MM.1S (cell line): ENCODE measurements around the gene EPN2.

ENCODE experiments used
- EZH2 ChIP-seq: fragments of 300-600 bp; sonication (generic); optimal IDR thresholded peaks from 2 replicates; pipeline ENCODE3; 2017; ENCODE audit warnings: low read depth, mild to moderate bottlenecking, antibody characterized with exemption, low read length, mixed read lengths
- EZH2phosphoT487 ChIP-seq: fragments of 300-600 bp; sonication (generic); IDR thresholded peaks from 2 replicates; pipeline ENCODE4 v1.6.1; 2018; ENCODE audit warnings: antibody characterized with exemption, low read length
- TF ChIP-seq, protein P1 (sequence below): fragments of 300-600 bp; sonication (generic); IDR thresholded peaks from 2 replicates; pipeline ENCODE4 v1.5.1; 2016; ENCODE audit warnings: antibody characterized with exemption, low read length, mixed read lengths

DNA sequence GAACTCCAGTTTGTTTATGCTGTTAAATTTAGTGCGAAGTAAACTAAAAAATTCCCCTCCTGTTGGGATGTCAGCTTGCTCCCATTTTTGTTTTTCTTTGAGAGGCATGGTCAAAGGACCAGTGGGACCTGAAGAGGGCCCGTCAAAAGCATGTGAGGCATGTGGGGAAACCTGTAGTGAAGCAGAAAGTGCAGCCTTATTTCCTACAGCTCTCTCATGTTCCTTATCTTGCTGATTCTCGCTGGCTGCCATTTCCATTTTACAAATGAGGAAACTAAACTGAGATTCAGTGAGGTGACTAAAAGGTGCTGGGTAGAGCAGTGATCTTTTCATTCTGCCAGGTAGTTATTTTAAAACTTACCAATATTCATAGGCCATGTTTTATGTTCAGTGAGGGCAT lies 27.1 kb downstream of the EPN2 start:
- TF ChIP-seq EZH2 (no peak), EZH2phosphoT487 (no peak)
- TF ChIP-seq, protein P1, sequence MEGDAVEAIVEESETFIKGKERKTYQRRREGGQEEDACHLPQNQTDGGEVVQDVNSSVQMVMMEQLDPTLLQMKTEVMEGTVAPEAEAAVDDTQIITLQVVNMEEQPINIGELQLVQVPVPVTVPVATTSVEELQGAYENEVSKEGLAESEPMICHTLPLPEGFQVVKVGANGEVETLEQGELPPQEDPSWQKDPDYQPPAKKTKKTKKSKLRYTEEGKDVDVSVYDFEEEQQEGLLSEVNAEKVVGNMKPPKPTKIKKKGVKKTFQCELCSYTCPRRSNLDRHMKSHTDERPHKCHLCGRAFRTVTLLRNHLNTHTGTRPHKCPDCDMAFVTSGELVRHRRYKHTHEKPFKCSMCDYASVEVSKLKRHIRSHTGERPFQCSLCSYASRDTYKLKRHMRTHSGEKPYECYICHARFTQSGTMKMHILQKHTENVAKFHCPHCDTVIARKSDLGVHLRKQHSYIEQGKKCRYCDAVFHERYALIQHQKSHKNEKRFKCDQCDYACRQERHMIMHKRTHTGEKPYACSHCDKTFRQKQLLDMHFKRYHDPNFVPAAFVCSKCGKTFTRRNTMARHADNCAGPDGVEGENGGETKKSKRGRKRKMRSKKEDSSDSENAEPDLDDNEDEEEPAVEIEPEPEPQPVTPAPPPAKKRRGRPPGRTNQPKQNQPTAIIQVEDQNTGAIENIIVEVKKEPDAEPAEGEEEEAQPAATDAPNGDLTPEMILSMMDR = no peak
